Measurements from ENCODE around the gene WIF1.

The WIF1 gene

GRCh38 chr12:65168681-65169319, 47.7 kb upstream of the WIF1 start:
- TF ChIP-seq EZH2phosphoT487 (IDR thresholded peaks at IDR 0.05; ENCODE audit: borderline replicate concordance) (no peak), CTCF (conservative IDR thresholded peaks at IDR 0.05; ENCODE audit: low read length) (no peak)
- peak overlapping the region; percentile 90 for H3K9ac ChIP-seq (ENCODE audit: low read depth, low read length, poor library complexity, severe bottlenecking)
- H3K36me3 ChIP-seq (ENCODE audit: insufficient read depth, low read length), result no peaks in the 10 kb centered on the region
- H2AFZ ChIP-seq (ENCODE audit: low read length), result peak overlapping the region; percentile 98
- peaks cover 4% of the 10 kb centered on the region for H3K27me3 ChIP-seq (ENCODE audit: insufficient read depth, low read length, poor library complexity, severe bottlenecking)
- no peaks in the 10 kb centered on the region for H3K9me3 ChIP-seq (ENCODE audit: insufficient read depth, low read depth, low read length)
- H4K20me1 ChIP-seq (ENCODE audit: insufficient read depth, low read length, poor library complexity, severe bottlenecking), result peaks cover 35% of the 10 kb centered on the region
- H3K4me3 ChIP-seq (ENCODE audit: low read length, poor library complexity, severe bottlenecking), result peak overlapping the region; percentile 84
- peak overlapping the region; percentile 81 for H3K4me2 ChIP-seq (ENCODE audit: low read depth, low read length, poor library complexity, severe bottlenecking)
- no peaks in the 10 kb centered on the region for H3K9me2 ChIP-seq (replicated peaks; ENCODE audit: low read depth, low read length)
- peaks cover 24% of the 10 kb centered on the region for H3K4me1 ChIP-seq (ENCODE audit: insufficient read depth, low read length, poor library complexity, severe bottlenecking)
- no peaks in the 10 kb centered on the region for H3F3A ChIP-seq (ENCODE audit: low read depth)
- H3K79me2 ChIP-seq (ENCODE audit: insufficient read depth, low read length), result peaks cover 55% of the 10 kb centered on the region

- Histone ChIP-seq H3K9me3 (ENCODE audit: insufficient read depth, low read depth, low read length) (no peaks in the 10 kb centered on the region), H2AFZ (ENCODE audit: low read length) (no peak overlapping the region), H3K4me2 (ENCODE audit: low read depth, low read length, poor library complexity, severe bottlenecking) (no peak overlapping the region), H4K20me1 (ENCODE audit: insufficient read depth, low read length, poor library complexity, severe bottlenecking) (no peaks in the 10 kb centered on the region), H3K9ac (ENCODE audit: low read depth, low read length, poor library complexity, severe bottlenecking) (no peak overlapping the region), H3K4me3 (ENCODE audit: low read length, poor library complexity, severe bottlenecking) (no peak overlapping the region), H3K36me3 (ENCODE audit: insufficient read depth, low read length) (no peaks in the 10 kb centered on the region), H3K27me3 (ENCODE audit: insufficient read depth, low read length, poor library complexity, severe bottlenecking) (peaks cover 2% of the 10 kb centered on the region), H3K79me2 (ENCODE audit: insufficient read depth, low read length) (peaks cover 15% of the 10 kb centered on the region), H3K4me1 (ENCODE audit: insufficient read depth, low read length, poor library complexity, severe bottlenecking) (peaks cover 5% of the 10 kb centered on the region), H3F3A (ENCODE audit: low read depth) (no peaks in the 10 kb centered on the region), H3K9me2 (replicated peaks; ENCODE audit: low read depth, low read length) (no peaks in the 10 kb centered on the region)
- no peak for TF ChIP-seq EZH2phosphoT487 (IDR thresholded peaks at IDR 0.05; ENCODE audit: borderline replicate concordance)
- no peak for TF ChIP-seq CTCF (conservative IDR thresholded peaks at IDR 0.05; ENCODE audit: low read length)
Observed at GRCh38 chr12:65164774-65165173, 43.7 kb upstream of the WIF1 start.

GRCh38 chr12:65164244-65164643, 43.1 kb upstream of the WIF1 start:
- H3F3A ChIP-seq (ENCODE audit: low read depth), result no peaks in the 10 kb centered on the region
- no peaks in the 10 kb centered on the region for H3K27me3 ChIP-seq (ENCODE audit: insufficient read depth, low read length, poor library complexity, severe bottlenecking)
- no peak overlapping the region for H3K4me3 ChIP-seq (ENCODE audit: low read length, poor library complexity, severe bottlenecking)
- no peaks in the 10 kb centered on the region for H3K9me3 ChIP-seq (ENCODE audit: insufficient read depth, low read depth, low read length)
- TF ChIP-seq EZH2phosphoT487 (IDR thresholded peaks at IDR 0.05; ENCODE audit: borderline replicate concordance) (no peak), CTCF (conservative IDR thresholded peaks at IDR 0.05; ENCODE audit: low read length) (no peak)
- H3K9ac ChIP-seq (ENCODE audit: low read depth, low read length, poor library complexity, severe bottlenecking), result no peak overlapping the region
- peaks cover 10% of the 10 kb centered on the region for H3K79me2 ChIP-seq (ENCODE audit: insufficient read depth, low read length)
- H4K20me1 ChIP-seq (ENCODE audit: insufficient read depth, low read length, poor library complexity, severe bottlenecking), result no peaks in the 10 kb centered on the region
- H2AFZ ChIP-seq (ENCODE audit: low read length), result no peak overlapping the region
- H3K4me1 ChIP-seq (ENCODE audit: insufficient read depth, low read length, poor library complexity, severe bottlenecking), result peaks cover 5% of the 10 kb centered on the region
- no peaks in the 10 kb centered on the region for H3K36me3 ChIP-seq (ENCODE audit: insufficient read depth, low read length)
- no peak overlapping the region for H3K4me2 ChIP-seq (ENCODE audit: low read depth, low read length, poor library complexity, severe bottlenecking)
- no peaks in the 10 kb centered on the region for H3K9me2 ChIP-seq (replicated peaks; ENCODE audit: low read depth, low read length)
